Activated CD8-positive, alpha-beta T cell treated with anti-CD3 and anti-CD28 coated beads, Interleukin-2, amount 10 ng/mL, durations not matched to agents 7 days and 5 days (primary cell): ENCODE measurements around the gene TLE7. TPM values are rescaled to one million over a fixed set of nuclear protein-coding genes. Genes with fewer than 3 reads are reported as not detected.

Experiments
- ATAC-seq: fragments of 150-1000 bp; cut with Tn5 transposase; one replicate; pipeline ENCODE4 v1.10.0; 2021; ENCODE audit warnings: moderate library complexity
- CTCF ChIA-PET: fragments of 350-600 bp; sonication (Branson Sonifier 250); formaldehyde crosslinking; loops from one replicate; lab custom pipeline; 2021; ENCODE audit warnings: antibody characterized with exemption; lab: Charles Lee
- POLR2A ChIA-PET: fragments of 350-600 bp; sonication (Branson Sonifier 250); formaldehyde crosslinking; loops from one replicate; lab custom pipeline; 2021; ENCODE audit warnings: antibody characterized with exemption; lab: Charles Lee
- DNase-seq: peaks from one replicate; pipeline ENCODE4 v3.0.0-alpha.2; 2020
- H3K27ac Mint-ChIP-seq: one replicate; pipeline ENCODE4 v1.8.0; 2021; ENCODE audit warnings: mild to moderate bottlenecking, mixed read lengths
- H3K27me3 Mint-ChIP-seq: one replicate; pipeline ENCODE4 v1.8.0; 2021; ENCODE audit warnings: low read depth, mixed read lengths
- H3K36me3 Mint-ChIP-seq: one replicate; pipeline ENCODE4 v1.8.0; 2021; ENCODE audit warnings: low read depth, mixed read lengths
- H3K4me1 Mint-ChIP-seq: one replicate; pipeline ENCODE4 v1.8.0; 2021; ENCODE audit warnings: low read depth, mixed read lengths
- H3K4me3 Mint-ChIP-seq: one replicate; pipeline ENCODE4 v1.8.0; 2021; ENCODE audit warnings: mild to moderate bottlenecking, mixed read lengths
- H3K9me3 Mint-ChIP-seq: one replicate; pipeline ENCODE4 v1.8.0; 2022; ENCODE audit warnings: mixed read lengths; ENCODE audit not compliant: insufficient read depth
- total RNA-seq, 2 experiments: library from RNA; stranded (reverse); gene quantifications; one replicate each; pipeline ENCODE4 v1.2.3, GENCODE V29; 2021

Gene TLE7
- total RNA-seq, result not detected

DNA sequence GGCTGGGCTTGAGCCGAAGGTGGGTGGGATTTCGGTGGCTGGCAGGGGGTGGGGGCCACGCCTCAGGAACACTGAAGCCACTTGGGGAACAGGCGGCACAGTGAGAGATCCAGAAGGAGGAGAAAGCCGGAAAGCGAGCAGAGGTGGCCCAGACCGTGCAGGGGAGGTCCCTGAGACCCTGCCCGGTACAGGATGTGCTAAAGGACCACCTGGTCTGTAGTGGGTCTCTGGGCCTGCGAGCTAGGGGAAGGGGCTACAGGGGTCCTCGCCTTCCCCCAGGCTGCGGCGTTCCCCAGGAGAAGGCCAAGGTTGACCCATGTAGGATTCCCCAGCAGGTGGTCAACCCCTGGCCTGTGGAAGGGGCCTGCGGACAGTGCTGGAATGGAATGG lies at the start of gene TLE7:
Gene TLE7, minus strand, starts transcription at position 4 of the 390 bp plus-strand sequence. CDS start 8,730 bp downstream, outside the sequence.
- no peaks in the 10 kb centered on the region for H3K36me3 Mint-ChIP-seq
- ChIA-PET POLR2A (no interaction called here), CTCF (no interaction called here)
- H3K27ac Mint-ChIP-seq, result no peak within 1 kb of the TSS
- no peak within 1 kb of the TSS for H3K4me3 Mint-ChIP-seq
- H3K27me3 Mint-ChIP-seq, result peaks cover 7% of the 10 kb centered on the region
- no peaks in the 10 kb centered on the region for H3K4me1 Mint-ChIP-seq
- ATAC-seq (no peak), DNase-seq (no peak)
- peaks cover 5% of the 10 kb centered on the region for H3K9me3 Mint-ChIP-seq

DNA sequence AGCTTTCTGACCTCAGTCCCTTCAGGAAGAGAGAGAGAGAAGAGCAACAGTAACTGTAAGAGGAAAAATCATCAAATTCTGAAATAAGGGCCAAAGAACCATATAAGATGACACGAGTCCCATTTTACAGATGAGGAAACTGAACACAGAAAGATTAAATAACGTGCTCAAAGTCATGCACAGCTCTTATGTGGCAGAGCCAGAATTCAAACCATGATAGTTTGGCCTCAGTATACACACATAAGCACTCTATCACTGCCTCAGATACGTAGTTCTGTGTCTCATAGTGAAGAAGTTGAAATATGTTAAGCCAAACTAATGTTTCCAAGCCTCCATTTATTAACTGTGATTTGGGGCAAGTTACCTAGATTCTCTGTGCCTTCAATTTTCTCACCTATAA lies 49.2 kb upstream of the TLE7 start:
- H3K4me1 Mint-ChIP-seq, result no peaks in the 10 kb centered on the region
- ChIA-PET CTCF (interaction anchor here (2.7 kb wide), 1 partner anchor 9 kb away, joined by 12 read pairs; no protein-coding TSS in a partner anchor), POLR2A (no interaction called here)
- H3K36me3 Mint-ChIP-seq, result no peaks in the 10 kb centered on the region
- no peaks in the 10 kb centered on the region for H3K9me3 Mint-ChIP-seq
- peaks cover 8% of the 10 kb centered on the region for H3K27me3 Mint-ChIP-seq
- DNase-seq (no peak), ATAC-seq (no peak)
- no peak overlapping the region for H3K4me3 Mint-ChIP-seq
- H3K27ac Mint-ChIP-seq, result no peak overlapping the region

- Mint-ChIP-seq H3K27me3 (peaks cover 8% of the 10 kb centered on the region), H3K9me3 (no peaks in the 10 kb centered on the region), H3K4me3 (no peak overlapping the region), H3K36me3 (no peaks in the 10 kb centered on the region), H3K27ac (no peak overlapping the region), H3K4me1 (no peaks in the 10 kb centered on the region)
- ATAC-seq (no peak), DNase-seq (no peak)
- CTCF ChIA-PET, result interaction anchor here (2.7 kb wide), 1 partner anchor 10 kb away, joined by 12 read pairs; no protein-coding TSS in a partner anchor
- POLR2A ChIA-PET, result no interaction called here
Measured at GRCh38 chr16:71490361-71490760, 48.5 kb upstream of the TLE7 start.

- peaks cover 6% of the 10 kb centered on the region for H3K4me1 Mint-ChIP-seq
- H3K4me3 Mint-ChIP-seq, result no peak within 1 kb of the TSS
- no peak within 1 kb of the TSS for H3K27ac Mint-ChIP-seq
- H3K9me3 Mint-ChIP-seq, result no peaks in the 10 kb centered on the region
- H3K36me3 Mint-ChIP-seq, result no peaks in the 10 kb centered on the region
- peaks cover 8% of the 10 kb centered on the region for H3K27me3 Mint-ChIP-seq
- ChIA-PET POLR2A (no interaction called here), CTCF (interaction anchor here (2.7 kb wide), 1 partner anchor 11 kb away, joined by 12 read pairs; no protein-coding TSS in a partner anchor)
- DNase-seq (no peak), ATAC-seq (no peak)
Measured at GRCh38 chr16:71489122-71489521, 47.3 kb upstream of the TLE7 start, which contains the start of gene ZNF19. TSS of gene ZNF19 (minus strand) at chr16:71489324. CDS start at chr16:71482114, 7,210 bp downstream.

- H3K4me3 Mint-ChIP-seq, result peak overlapping the region; percentile 79
- ATAC-seq (peak; percentile 88), DNase-seq (peak; percentile 86)
- ChIA-PET POLR2A (interaction anchor here (0.6 to 1.4 kb wide), 2 partner anchors 22 to 306 kb away, joined by 3 to 8 read pairs; partner anchors contain the start of gene ZNF23), CTCF (interaction anchor here (1.3 to 1.8 kb wide), 4 partner anchors 23 to 127 kb away, joined by 4 to 8 read pairs (median 5); partner anchors contain the start of gene ZNF23)
- H3K9me3 Mint-ChIP-seq, result no peaks in the 10 kb centered on the region
- H3K27me3 Mint-ChIP-seq, result peaks cover 3% of the 10 kb centered on the region
- H3K36me3 Mint-ChIP-seq, result no peaks in the 10 kb centered on the region
- H3K4me1 Mint-ChIP-seq, result peaks cover 14% of the 10 kb centered on the region
- peak overlapping the region; percentile 76 for H3K27ac Mint-ChIP-seq
Measured at GRCh38 chr16:71484006-71484893, 42.4 kb upstream of the TLE7 start.

DNA sequence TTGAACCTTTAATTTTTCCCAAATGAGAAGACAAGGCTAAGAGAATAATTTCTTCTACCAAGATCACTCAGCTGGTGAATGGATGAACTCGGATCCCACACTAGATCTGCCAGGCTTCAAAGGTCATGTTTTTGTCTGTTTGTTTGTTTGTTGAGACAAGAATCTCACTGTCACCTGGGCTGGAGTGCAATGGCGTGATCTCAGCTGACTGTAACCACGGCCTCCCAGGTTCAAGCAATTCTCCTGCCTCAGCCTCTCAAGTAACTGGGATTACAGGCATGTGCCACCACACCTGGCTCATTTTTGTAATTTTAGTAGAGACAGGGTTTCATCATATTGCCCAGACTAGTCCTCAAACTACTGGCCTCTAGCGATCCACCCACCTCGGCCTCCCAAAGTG lies 40.7 kb upstream of the TLE7 start:
- CTCF ChIA-PET, result interaction anchor here (1.8 to 2.3 kb wide), 4 partner anchors 17 to 70 kb away, joined by 4 to 8 read pairs (median 5); partner anchors contain the start of gene ZNF23
- no peak overlapping the region for H3K4me3 Mint-ChIP-seq

GRCh38 chr16:71480956-71481355 lies 39.1 kb upstream of the TLE7 start:
- no peaks in the 10 kb centered on the region for H3K36me3 Mint-ChIP-seq
- ChIA-PET POLR2A (no interaction called here), CTCF (interaction anchor here (2.0 to 2.3 kb wide), 2 partner anchors 19 kb away, joined by 4 to 5 read pairs; partner anchors contain the start of gene ZNF23)

More for the DNA sequence above, 40.7 kb upstream of the TLE7 start:
- Mint-ChIP-seq H3K27me3 (peaks cover 3% of the 10 kb centered on the region), H3K27ac (no peak overlapping the region), H3K36me3 (no peaks in the 10 kb centered on the region), H3K9me3 (no peaks in the 10 kb centered on the region), H3K4me1 (peaks cover 14% of the 10 kb centered on the region)
- ATAC-seq (no peak), DNase-seq (no peak)
- POLR2A ChIA-PET, result no interaction called here

GRCh38 chr16:71479420-71479819 lies 37.6 kb upstream of the TLE7 start:
- ChIA-PET POLR2A (no interaction called here), CTCF (interaction anchor here (1.1 to 1.5 kb wide), 2 partner anchors 17 to 21 kb away, joined by 3 read pairs; no protein-coding TSS in a partner anchor)
- H3K36me3 Mint-ChIP-seq, result no peaks in the 10 kb centered on the region
- no peaks in the 10 kb centered on the region for H3K27me3 Mint-ChIP-seq
- peaks cover 9% of the 10 kb centered on the region for H3K4me1 Mint-ChIP-seq
- ATAC-seq, result no peak
- no peaks in the 10 kb centered on the region for H3K9me3 Mint-ChIP-seq
- peak; percentile 23 for DNase-seq
- no peak overlapping the region for H3K4me3 Mint-ChIP-seq
- H3K27ac Mint-ChIP-seq, result no peak overlapping the region

More at GRCh38 chr16:71480956-71481355, 39.1 kb upstream of the TLE7 start:
- Mint-ChIP-seq H3K27me3 (no peaks in the 10 kb centered on the region), H3K4me3 (no peak overlapping the region), H3K27ac (no peak overlapping the region), H3K9me3 (no peaks in the 10 kb centered on the region), H3K4me1 (peaks cover 14% of the 10 kb centered on the region)
- ATAC-seq (no peak), DNase-seq (no peak)

DNA sequence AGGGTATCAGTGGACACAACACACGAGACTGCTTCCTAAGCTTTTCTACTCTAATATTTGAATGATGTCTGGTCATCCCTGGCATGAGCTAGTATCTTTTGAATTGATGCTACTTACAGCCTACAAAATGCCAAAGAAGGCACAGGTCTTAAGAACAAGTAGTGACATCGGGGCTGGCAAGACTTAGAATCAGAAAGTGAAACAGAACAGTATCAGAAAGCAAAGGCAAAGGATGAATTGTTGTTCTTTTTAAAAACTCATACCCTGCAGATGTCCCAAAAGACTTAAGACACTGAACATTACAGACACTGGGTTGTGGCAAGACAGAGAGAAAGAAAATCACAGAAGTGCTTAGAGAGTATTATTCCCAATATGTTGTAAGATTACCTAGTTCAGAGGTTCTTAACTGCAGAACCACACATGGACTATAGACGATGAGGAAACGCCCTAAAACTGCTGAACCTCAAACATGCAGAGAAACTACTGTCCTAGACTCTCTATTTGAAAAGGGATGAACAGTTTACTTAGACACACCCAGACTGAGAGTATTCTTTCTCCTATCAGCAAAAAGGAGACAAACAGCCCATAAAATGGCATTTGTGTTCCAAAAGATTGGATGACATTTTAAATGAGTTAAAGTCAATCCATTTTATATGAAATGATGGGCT lies 34.7 kb upstream of the TLE7 start:
- Mint-ChIP-seq H3K27ac (no peak overlapping the region), H3K36me3 (no peaks in the 10 kb centered on the region), H3K4me3 (no peak overlapping the region), H3K27me3 (no peaks in the 10 kb centered on the region), H3K9me3 (no peaks in the 10 kb centered on the region), H3K4me1 (no peaks in the 10 kb centered on the region)
- CTCF ChIA-PET, result interaction anchor here (1.0 kb wide), 1 partner anchor 26 kb away, joined by 3 read pairs; no protein-coding TSS in a partner anchor
- DNase-seq, result no peak
- POLR2A ChIA-PET, result no interaction called here
- no peak for ATAC-seq

DNA sequence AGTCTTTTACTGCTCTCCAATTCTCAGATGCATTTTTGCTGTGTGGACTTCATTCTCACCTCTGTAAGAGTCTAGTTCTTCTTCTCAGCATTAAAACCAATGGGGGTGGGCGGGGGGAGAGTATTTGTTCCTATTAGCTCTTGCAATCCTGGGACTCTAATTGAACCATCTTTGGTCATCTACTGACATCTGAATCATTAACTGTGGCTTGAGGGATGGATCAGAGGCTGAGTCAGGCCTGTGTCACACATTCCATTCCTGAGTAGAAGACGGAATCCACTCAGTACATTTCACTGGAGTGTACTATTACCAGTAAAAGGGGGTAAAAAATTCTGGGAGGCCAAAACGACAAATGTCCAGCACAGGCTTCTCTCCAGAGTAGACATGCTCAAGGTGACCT lies 33.0 kb upstream of the TLE7 start:
- ChIA-PET CTCF (interaction anchor here (0.7 to 1.2 kb wide), 2 partner anchors 12 to 136 kb away, joined by 3 to 8 read pairs; no protein-coding TSS in a partner anchor), POLR2A (no interaction called here)
- H3K4me1 Mint-ChIP-seq, result no peaks in the 10 kb centered on the region
- DNase-seq (no peak), ATAC-seq (no peak)
- H3K9me3 Mint-ChIP-seq, result no peaks in the 10 kb centered on the region
- no peak overlapping the region for H3K4me3 Mint-ChIP-seq
- no peak overlapping the region for H3K27ac Mint-ChIP-seq
- no peaks in the 10 kb centered on the region for H3K36me3 Mint-ChIP-seq
- H3K27me3 Mint-ChIP-seq, result no peaks in the 10 kb centered on the region

GRCh38 chr16:71473891-71474290 lies 32.0 kb upstream of the TLE7 start:
- Mint-ChIP-seq H3K9me3 (no peaks in the 10 kb centered on the region), H3K4me1 (no peaks in the 10 kb centered on the region), H3K27me3 (no peaks in the 10 kb centered on the region), H3K4me3 (no peak overlapping the region), H3K36me3 (no peaks in the 10 kb centered on the region), H3K27ac (no peak overlapping the region)
- DNase-seq, result no peak
- CTCF ChIA-PET, result interaction anchor here (0.7 to 1.2 kb wide), 2 partner anchors 11 to 137 kb away, joined by 3 to 8 read pairs; no protein-coding TSS in a partner anchor
- no peak for ATAC-seq
- POLR2A ChIA-PET, result no interaction called here
